DOHH2 (cell line): Measurements from ENCODE around the gene ABR.

Experiments used
- H3F3A ChIP-seq: fragments of 200-600 bp; sonication (generic), shearing (Covaris generic); 2 replicates; pipeline ENCODE4 v1.6.0; 2016; ENCODE audit warnings: antibody characterized with exemption, mild to moderate bottlenecking; ENCODE audit not compliant: control insufficient read depth, insufficient read depth
- H3K27ac ChIP-seq: fragments of 200-600 bp; sonication (generic); 2 replicates; pipeline ENCODE4 v1.5.1; 2014; ENCODE audit warnings: low read depth, mild to moderate bottlenecking, low read length, moderate library complexity
- H3K27me3 ChIP-seq: fragments of 200-600 bp; sonication (generic); 2 replicates; pipeline ENCODE4 v1.6.1; 2014; ENCODE audit warnings: mild to moderate bottlenecking, low read length, mixed read lengths; ENCODE audit not compliant: control insufficient read depth
- H3K36me3 ChIP-seq: fragments of 200-600 bp; sonication (generic); 2 replicates; pipeline ENCODE4 v1.6.1; 2014; ENCODE audit warnings: mild to moderate bottlenecking, low read length, moderate library complexity, mixed read lengths; ENCODE audit not compliant: control insufficient read depth
- H3K4me1 ChIP-seq: fragments of 200-600 bp; sonication (generic); 2 replicates; pipeline ENCODE4 v1.6.1; 2014; ENCODE audit warnings: mild to moderate bottlenecking, low read length, mixed read lengths; ENCODE audit not compliant: control insufficient read depth
- H3K4me2 ChIP-seq: fragments of 200-600 bp; sonication (generic); 2 replicates; pipeline ENCODE4 v1.6.0; 2014; ENCODE audit warnings: mild to moderate bottlenecking, low read length, moderate library complexity
- H3K4me3 ChIP-seq: fragments of 200-600 bp; sonication (generic); 2 replicates; pipeline ENCODE4 v1.5.1; 2014; ENCODE audit warnings: mild to moderate bottlenecking, low read length, mixed read lengths
- H3K79me2 ChIP-seq: fragments of 200-600 bp; sonication (generic); 2 replicates; pipeline ENCODE4 v1.6.1; 2014; ENCODE audit warnings: mild to moderate bottlenecking, low read length, mixed read lengths; ENCODE audit not compliant: control insufficient read depth
- H3K9me2 ChIP-seq: fragments of 200-600 bp; sonication (generic); replicated peaks from 2 replicates; pipeline ENCODE4 v1.6.1; 2014; ENCODE audit warnings: mild to moderate bottlenecking, low read length, mixed read lengths; ENCODE audit not compliant: control insufficient read depth
- H3K9me3 ChIP-seq: fragments of 200-600 bp; sonication (generic); 2 replicates; pipeline ENCODE4 v1.6.1; 2014; ENCODE audit warnings: antibody characterized with exemption, low read length, mixed read lengths; ENCODE audit not compliant: control insufficient read depth, insufficient read depth
- H4K20me1 ChIP-seq: fragments of 200-600 bp; sonication (generic); 2 replicates; pipeline ENCODE4 v1.6.0; 2014; ENCODE audit warnings: low read depth, mild to moderate bottlenecking, antibody characterized with exemption, low read length, moderate library complexity; ENCODE audit not compliant: control insufficient read depth, insufficient read depth
- EZH2phosphoT487 ChIP-seq: fragments of 200-600 bp; sonication (generic); IDR thresholded peaks from 2 replicates; pipeline ENCODE4 v1.6.1; 2017; ENCODE audit warnings: borderline replicate concordance, mild to moderate bottlenecking, antibody characterized with exemption, low read length, moderate library complexity, mixed read lengths
- TF ChIP-seq, protein P1 (sequence below): fragments of 200-600 bp; sonication (generic); IDR thresholded peaks from one replicate; pipeline ENCODE4 v1.5.1; 2014; ENCODE audit warnings: antibody characterized with exemption, mild to moderate bottlenecking, low read depth, low read length; ENCODE audit not compliant: poor library complexity, severe bottlenecking

The ABR gene

GRCh38 chr17:1090465-1091189, 89.2 kb downstream of the ABR start:
- no peaks in the 10 kb centered on the region for H4K20me1 ChIP-seq
- no peaks in the 10 kb centered on the region for H3F3A ChIP-seq

DNA sequence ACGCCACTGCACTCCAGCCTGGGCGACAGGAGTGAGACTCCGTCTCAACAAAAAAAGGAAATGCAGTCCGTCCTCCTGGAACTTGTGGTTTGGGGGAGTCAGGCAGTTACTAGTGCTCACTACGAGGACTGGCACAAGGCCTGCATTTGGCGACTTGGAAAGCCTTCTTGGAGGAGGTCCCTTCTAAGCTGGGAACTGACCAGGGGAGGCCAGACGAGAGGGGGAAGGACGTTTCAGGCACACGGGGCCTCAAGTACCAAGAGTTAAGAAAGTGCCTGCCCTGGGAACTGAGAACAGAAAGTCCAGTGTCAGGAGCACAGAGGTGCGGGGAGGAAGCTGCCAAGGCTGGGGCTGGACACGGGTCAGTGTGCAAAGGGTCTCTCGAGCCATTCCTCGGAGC, 89.9 kb downstream of the ABR start:
- TF ChIP-seq EZH2phosphoT487 = no peak
- H3K79me2 ChIP-seq = peaks cover 10% of the 10 kb centered on the region
- no peaks in the 10 kb centered on the region for H3K9me2 ChIP-seq
- no peak overlapping the region for H3K27ac ChIP-seq
- no peaks in the 10 kb centered on the region for H3F3A ChIP-seq
- H3K4me1 ChIP-seq = no peaks in the 10 kb centered on the region
- no peaks in the 10 kb centered on the region for H3K27me3 ChIP-seq
- H3K4me3 ChIP-seq = no peak overlapping the region
- H4K20me1 ChIP-seq = no peaks in the 10 kb centered on the region
- no peaks in the 10 kb centered on the region for H3K9me3 ChIP-seq
- no peak overlapping the region for H3K4me2 ChIP-seq
- peaks cover 58% of the 10 kb centered on the region for H3K36me3 ChIP-seq

More at GRCh38 chr17:1090465-1091189, 89.2 kb downstream of the ABR start:
- Histone ChIP-seq H3K4me2 (no peak overlapping the region), H3K27me3 (no peaks in the 10 kb centered on the region), H3K9me3 (no peaks in the 10 kb centered on the region), H3K36me3 (peaks cover 60% of the 10 kb centered on the region), H3K27ac (no peak overlapping the region), H3K9me2 (no peaks in the 10 kb centered on the region), H3K4me1 (no peaks in the 10 kb centered on the region), H3K4me3 (no peak overlapping the region), H3K79me2 (peaks cover 16% of the 10 kb centered on the region)
- no peak for TF ChIP-seq EZH2phosphoT487
- TF ChIP-seq, protein P1, sequence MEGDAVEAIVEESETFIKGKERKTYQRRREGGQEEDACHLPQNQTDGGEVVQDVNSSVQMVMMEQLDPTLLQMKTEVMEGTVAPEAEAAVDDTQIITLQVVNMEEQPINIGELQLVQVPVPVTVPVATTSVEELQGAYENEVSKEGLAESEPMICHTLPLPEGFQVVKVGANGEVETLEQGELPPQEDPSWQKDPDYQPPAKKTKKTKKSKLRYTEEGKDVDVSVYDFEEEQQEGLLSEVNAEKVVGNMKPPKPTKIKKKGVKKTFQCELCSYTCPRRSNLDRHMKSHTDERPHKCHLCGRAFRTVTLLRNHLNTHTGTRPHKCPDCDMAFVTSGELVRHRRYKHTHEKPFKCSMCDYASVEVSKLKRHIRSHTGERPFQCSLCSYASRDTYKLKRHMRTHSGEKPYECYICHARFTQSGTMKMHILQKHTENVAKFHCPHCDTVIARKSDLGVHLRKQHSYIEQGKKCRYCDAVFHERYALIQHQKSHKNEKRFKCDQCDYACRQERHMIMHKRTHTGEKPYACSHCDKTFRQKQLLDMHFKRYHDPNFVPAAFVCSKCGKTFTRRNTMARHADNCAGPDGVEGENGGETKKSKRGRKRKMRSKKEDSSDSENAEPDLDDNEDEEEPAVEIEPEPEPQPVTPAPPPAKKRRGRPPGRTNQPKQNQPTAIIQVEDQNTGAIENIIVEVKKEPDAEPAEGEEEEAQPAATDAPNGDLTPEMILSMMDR = no peak

DNA sequence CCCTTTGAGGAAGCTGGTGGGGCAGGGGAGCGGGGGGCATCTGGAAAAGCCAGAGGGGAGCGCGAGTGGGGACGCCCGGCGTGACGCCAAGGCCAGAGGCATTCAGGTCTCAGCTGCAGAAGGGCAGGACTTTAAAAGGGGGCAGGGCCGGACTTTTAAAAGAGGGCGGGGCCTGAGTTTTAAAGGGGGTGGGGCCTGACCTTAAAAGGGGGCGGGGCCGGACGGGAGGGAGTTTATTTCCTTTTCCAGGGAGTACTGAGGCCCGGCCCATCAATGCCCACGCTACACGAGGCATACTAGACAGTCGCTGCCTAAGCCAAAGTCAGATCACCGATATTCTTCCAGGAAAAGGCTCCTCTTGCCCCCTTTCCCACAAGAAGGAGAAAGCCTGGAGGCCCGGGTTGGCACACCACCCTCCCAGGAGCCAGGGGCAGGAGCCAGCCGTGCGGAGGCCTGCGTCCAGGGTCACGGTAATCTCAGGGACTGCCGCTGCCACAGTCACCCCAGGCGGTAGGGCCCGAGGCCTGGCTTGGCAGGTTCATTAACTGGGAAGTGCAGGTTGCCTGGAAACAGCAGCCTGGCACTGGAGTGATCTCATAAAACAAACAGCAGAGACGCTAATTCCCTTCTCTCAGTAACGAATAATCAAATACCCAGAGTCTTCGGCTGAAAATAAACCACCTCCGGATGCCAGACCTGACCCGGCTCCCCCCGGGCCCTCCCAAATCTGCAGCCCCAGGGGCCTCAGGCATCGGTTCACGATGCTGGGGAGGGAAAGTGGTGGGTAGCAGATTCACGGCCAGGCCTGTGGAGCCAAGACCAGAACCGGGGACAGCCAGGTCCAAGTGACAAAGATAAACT, 92.2 kb downstream of the ABR start:
- Histone ChIP-seq H3K9me3 (no peaks in the 10 kb centered on the region), H3K27me3 (no peaks in the 10 kb centered on the region), H3K79me2 (peaks cover 4% of the 10 kb centered on the region), H3F3A (no peaks in the 10 kb centered on the region), H4K20me1 (no peaks in the 10 kb centered on the region), H3K4me2 (no peak overlapping the region), H3K9me2 (no peaks in the 10 kb centered on the region), H3K27ac (no peak overlapping the region), H3K36me3 (peaks cover 57% of the 10 kb centered on the region), H3K4me1 (no peaks in the 10 kb centered on the region), H3K4me3 (no peak overlapping the region)
- TF ChIP-seq, protein P1 = no peak
- no peak for TF ChIP-seq EZH2phosphoT487
